Activated naive CD4-positive, alpha-beta T cell treated with Interleukin-2 at 50 U/mL for 16 hours (primary cell): Measurements from ENCODE around the gene CTNNA2.

ENCODE experiments used
- DNase-seq: peaks from one replicate; pipeline ENCODE4 v3.0.0-alpha.2; 2020

CTNNA2 gene

DNA sequence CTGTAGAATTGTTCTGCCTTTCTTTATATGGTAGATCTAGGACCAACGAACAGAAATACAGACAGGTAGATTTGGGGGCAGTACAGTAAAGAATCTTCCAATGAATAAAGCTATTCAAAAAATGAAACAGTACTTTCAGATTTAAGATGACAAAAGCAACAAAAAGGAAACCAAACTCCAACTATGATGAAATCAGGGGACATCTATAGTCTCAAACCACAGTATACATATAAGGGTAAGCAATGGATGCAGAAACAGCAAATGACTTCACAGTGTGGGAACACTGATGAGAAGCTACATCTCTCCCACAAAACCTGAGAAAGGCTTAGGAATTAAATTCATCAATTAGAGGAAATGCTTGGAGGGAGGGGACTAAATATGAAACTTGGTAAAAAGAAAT is 202.5 kb downstream of the CTNNA2 start:
- no peak for DNase-seq

DNA sequence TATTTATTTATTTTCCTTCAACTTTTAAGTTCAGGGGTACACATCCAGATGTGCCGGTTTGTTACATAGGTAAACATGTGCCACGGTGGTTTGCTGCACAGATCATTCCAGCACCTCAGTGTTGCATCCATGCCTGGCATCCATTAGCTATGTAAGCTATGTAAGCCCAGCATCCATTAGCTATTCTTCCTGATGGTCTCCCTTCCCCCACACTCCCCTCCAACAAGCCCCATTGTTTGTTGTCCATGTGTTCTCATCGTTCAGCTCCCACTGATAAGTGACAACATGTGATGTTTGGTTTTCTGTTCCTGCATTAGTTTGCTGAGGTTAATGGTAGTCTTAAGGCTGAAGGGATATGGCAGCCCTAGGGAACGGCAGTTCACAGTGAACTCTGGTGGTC is 203.4 kb downstream of the CTNNA2 start:
- no peak for DNase-seq

DNA sequence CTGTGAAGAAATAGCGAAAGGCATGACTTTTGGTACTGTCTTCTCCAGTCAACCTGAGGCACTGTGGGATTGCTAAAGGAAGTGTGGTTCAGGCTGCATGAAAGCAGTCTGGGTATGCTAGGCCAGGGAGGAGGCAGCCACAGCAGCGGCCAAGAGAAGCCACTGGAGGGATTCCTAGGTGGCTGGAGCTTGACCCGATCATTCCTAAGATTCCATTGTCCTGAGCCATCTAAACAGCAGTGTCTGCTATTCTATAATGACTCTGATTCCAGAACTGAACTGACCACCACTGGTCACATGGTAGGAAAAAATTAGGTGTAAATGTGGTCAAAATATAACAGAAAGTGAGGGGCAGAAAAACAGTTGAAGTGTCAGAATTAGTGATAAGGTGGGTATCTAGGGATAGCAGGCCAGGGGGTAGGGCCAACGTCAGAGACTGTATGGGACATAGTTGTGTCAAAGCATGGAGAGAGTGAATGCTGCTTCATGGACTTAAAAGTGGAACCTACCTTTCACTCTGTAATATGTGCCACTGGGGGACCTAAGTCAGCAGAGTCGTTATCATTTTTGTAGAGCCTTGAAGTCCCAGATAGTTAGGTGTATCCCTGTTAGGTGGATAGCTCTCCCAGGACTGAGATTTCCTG is 204.6 kb downstream of the CTNNA2 start:
- no peak for DNase-seq

DNA sequence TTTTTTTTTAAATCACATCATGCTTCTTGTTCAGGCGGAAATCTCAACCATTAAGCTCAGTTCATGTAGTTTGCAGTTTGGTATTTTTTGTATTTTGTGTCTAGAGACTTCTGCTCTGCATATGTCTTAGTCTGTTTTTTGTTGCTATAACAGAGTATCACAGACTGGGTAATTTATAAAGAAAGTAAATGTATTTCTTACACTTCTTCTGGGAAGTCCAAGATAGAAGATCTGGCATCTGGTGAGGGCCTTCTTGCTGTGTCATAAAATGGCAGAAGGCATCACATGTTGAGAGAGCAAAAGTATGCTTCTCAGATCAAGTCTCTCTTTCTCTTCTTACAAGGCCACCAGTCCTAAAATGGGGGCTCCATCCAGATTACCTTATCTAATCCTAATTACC is 208.2 kb downstream of the CTNNA2 start:
- DNase-seq, result no peak

DNA sequence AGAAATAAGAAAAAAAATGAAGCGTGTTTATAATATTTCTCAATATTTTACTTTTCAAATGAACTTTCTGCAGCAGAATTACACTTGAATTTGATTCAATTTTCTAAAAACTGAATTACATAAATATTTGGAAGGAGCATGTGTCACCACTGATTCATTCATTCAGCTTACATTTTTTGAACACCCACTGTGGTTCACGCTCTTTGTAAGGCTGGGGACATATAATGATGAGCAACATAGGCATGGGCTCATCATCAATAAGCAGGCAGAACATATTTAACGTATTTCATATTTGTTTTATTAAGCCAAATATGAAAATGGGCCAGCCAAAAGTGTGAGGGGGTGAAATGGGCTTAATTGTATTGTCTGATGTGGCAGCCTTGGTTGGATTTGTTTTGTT is 209.1 kb downstream of the CTNNA2 start:
- no peak for DNase-seq

DNA sequence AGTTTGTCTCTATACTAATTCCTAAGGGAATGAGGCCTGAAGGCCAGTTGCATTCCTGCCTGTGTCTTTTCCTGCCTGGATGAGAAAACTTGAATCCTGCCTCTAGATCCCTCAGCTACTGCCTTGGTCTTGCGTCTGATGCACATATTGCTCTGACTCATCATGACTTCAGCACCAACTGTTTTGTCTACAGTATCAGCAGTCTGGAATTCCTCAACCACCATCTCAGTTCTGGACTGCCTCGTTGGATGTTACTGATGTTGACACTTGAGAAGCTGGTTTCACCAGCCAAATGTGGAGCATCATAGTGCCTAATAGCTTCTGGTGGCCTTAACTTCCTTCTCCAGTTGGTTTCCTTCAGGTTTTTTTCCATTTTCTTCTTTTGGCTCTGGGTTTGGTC is 211.0 kb downstream of the CTNNA2 start:
- no peak for DNase-seq

DNA sequence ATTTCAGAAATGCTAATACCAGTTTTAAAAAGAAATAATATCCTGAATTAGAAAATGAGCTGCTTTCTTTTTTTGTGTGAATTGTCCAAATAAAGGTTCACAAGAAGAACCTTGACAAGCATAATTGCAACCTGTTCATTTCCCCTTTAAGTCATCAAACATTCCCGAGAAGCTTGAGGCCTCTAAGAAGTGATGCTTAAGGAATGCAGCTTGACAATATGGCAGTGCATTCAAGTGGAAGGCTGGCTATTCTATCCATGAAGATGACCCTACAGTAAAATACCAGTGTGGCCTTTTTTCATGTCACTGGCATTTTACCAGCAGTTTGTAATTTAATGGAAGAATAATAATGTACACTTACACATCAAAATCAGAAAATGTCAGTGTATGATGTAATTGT is 216.7 kb downstream of the CTNNA2 start:
- no peak for DNase-seq

DNA sequence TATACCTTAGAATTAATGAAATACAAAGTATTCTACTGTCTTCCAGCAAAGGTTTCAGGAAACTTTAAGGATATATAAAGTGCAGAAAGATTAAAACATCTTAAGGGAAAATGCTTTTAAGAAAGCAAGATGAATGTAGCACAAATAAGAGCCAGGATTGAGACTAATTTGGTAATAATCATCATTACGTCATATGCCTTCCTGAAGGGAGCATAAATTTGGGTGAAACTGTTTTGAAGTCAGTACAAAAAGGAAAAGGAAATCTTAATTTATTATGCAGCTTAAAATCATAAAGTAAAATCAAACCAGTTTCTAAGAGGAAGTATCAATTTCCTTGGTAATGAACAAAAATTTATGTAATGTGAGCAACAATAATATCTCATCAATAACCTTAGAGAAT is 221.7 kb downstream of the CTNNA2 start:
- no peak for DNase-seq

DNA sequence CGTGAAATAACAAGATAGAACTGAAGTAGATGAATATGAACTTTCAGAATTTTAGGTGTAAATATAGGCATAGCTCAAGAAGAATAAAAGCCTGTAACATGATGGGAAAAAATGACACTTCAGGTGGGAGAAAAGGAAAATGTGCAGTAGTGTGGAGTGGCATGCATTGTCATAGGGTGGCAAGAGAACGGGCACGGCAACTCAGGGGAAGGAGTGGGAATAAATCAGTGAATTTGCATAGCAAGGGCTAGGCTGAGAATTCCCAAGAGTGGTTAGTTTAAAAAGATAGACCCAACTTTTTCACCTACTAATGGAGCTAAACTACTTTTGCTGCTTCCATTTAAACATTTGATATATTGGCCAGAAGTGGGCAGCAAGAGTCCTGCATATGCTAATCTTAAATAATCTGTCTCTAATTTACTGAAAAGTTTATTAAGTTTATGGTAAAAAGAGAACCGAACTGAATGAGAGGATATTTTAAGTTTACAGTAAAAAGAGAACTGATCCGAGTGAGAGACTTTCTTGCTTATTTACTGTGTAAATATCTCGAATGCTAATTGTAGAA is 228.1 kb downstream of the CTNNA2 start:
- DNase-seq, result no peak

DNA sequence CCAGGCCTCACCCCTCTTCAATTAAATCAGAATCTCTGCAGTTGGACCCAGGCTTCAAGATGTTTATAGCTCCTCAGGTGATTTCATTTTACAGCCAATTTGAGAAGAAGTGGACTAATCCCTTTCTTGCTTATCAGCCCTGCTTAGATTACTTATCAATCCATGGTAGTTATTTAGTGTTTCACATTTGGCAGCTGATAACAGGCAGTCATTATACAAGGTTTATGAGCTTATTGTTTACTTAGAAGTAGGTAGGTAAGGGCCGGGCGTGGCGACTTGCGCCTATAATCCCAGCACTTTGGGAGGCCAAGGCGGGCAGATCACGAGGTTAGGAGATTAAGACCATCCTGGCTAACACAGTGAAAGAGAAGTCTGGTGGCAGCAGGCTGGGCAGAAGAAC is 237.5 kb downstream of the CTNNA2 start:
- DNase-seq, result no peak

DNA sequence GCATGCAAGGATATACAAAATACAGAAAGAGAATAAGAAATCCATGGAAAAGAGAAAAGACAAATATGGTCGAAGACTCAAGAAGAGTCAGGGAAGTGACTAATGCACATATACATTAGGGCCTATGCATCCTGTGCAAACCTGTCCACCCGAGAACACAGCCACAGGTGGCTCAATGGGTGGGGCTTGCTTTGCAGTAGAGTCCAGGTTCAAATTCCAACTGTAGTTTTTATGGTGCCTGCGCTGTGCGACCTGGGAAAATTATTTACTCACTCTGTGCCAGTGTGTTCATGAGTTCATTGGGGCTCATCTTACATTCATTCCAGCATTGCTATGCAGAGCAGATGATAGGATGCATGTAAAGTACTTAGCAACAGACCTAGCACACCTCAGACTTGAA is 244.7 kb downstream of the CTNNA2 start:
- no peak for DNase-seq

DNA sequence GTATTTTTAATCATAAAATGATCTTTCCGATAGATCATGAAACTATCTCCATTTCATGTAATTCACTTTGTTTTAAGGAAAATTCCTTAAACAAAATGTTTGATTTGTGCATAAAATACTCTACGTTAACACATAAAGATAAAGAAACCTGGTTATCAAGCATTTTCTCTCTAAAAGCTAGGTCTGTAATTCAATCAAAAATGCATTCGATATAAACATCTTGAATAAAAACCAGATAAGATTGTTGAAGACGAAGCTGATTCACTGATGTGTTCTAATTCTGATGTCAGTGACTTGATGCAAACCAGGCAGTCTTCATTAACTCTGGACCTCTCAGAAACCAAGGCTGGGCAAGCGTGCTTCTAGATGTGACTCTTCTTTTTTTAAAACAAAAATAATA is 245.2 kb downstream of the CTNNA2 start:
- DNase-seq, result no peak

DNA sequence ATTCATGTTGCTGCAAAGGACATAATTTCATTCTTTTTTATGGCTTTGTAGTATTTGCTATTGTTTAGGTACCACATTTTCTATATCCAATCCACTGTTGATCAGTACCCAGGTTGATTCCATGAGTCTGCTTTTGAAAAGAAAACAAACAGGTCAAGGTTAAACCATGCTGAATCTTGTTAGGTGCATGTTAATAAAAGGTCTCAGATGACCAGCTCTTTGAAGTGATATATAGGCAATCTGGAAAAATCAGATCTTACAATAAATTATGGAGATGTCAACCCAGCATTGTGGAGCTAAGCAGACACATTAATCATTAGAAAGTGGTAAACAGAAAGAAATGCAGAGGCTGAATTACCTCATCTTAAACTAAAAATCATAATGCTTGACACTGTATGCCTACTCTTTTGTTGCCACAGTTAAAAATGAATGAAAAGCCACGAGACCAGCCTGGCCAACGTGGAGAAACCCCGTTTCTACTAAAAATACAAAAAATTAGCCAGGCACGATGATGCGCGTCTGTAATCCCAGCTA is 246.0 kb downstream of the CTNNA2 start:
- no peak for DNase-seq

DNA sequence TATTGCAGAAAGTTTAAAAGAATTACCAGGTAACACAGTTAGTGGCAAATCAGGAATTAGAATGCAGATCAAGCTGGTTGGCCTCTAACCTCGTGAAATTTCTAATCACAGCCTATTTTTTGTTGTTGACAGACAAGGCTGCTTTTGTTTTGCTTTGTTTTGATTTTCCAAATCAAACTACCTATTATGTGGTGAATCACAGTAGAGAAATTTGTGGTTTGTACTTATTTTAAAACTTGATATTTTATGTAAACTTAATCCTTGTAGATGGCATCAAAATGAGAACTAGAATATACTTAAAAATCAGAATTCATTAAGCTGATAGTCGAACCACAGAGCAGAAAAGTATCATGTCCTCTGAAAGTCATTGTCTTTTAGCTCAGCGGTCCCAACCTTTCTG is 258.1 kb downstream of the CTNNA2 start:
- DNase-seq, result no peak

DNA sequence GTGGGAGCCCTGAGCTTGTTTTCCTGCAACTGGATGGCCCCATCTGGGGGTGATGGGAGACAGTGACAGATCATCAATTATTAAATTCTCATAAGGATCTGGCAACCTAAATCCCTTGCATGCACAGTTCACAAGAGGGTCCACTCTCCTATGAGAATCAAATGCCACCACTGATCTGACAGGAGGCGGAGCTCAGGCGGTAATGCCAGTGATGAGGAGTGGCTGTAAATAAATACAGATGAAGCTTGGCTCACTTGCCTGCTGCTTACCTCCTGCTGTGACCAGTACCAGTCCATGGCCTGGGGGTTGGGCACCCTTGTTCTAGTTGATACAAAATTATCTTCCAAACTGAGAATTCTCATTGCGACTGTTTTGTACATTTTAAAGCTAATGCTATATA is 258.6 kb downstream of the CTNNA2 start:
- DNase-seq, result no peak

DNA sequence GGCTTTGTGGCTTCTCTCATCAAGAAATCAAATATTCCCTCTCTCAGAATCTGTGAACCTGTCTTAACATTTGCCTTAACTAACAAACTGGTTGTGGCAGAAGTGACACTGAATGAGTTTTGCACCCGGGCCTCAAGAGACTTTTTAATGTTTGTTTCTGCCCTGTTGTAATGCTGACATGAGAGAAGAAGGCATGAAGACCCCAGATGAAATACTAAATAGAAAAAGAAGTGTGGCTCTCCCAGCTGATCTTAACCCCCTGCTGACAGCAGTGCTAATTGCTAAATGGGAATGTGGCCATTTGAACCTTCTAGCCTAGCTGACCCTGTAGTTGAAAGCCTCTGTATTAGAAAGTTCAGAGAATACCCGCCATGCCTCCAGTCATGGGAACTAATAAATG is 261.2 kb downstream of the CTNNA2 start:
- no peak for DNase-seq

DNA sequence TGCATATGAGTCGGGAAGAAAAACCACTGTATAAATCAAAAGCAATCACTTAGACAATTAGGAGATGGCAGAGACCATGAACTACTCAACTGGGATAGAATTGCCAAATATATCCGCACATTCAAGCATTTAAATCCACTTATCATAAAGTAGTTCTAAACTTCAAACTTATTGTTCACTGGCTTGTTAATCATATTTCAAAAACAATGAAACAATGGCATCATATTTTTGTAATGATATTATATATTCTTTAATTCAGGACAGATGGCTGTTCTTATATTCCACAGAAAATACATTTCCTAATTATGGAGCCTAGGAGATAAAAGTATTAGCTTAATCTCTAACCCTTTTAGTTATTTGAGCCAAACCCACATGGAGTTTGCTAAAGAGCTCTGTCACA is 263.6 kb downstream of the CTNNA2 start:
- DNase-seq, result no peak

DNA sequence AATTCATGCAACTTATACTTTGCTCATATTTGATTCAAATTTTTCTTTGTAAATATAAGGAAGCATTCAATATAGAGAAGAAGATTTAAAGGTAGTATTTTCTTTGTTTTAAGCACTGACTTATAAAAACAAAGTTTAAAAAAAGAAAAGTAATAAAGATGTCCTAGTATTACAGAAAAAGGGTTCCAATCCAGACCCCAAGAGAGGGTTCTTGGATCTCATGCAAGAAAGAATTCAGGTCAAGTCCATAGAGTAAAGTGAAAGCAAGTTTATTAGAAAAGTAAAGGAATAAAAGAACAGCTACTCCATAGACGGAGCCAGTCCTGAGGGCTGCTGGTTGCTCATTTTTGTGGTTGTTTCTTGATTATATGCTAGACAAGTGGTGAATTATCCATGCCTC is 267.9 kb downstream of the CTNNA2 start:
- DNase-seq, result no peak

DNA sequence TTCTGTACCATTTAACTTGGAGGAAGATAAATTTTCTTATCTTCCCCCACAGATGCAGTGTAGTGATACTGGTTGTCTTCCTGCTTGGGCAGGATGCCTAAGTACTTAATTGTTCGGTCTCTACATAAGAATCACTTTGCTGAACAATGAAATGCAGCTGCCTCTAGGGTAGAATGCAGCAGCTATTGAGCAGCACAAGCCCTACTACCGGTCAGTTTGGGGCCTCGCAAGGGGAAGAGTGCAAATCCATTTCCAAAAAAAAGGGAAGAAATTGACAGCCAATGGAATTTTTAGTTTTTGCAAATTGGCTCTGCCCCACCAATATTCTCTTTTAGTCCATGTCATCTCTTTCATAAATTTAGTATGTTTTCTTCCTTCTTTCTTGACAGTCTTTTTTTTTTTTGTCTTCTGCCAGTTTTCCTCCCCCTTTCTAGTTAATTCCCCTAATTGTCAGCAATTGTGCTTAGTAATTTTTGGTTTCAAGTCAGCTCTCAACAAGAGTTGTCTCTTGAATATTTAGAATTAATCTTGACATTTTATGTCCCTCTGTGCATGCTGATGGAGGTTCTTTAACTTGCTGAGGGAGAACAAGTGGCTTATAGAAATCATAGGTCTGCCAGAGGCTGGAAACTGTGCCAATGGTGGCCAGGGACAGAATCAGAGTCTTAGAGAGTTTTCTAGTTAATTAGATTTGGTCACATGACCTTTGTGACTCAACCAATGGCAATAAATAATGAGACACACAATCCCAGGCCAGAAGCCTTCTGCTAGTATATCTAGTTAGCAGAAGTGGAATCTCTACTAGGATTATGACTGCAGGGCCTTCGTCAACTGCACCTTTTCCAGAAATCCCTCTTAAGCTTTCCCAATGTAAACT is 270.0 kb downstream of the CTNNA2 start:
- no peak for DNase-seq

DNA sequence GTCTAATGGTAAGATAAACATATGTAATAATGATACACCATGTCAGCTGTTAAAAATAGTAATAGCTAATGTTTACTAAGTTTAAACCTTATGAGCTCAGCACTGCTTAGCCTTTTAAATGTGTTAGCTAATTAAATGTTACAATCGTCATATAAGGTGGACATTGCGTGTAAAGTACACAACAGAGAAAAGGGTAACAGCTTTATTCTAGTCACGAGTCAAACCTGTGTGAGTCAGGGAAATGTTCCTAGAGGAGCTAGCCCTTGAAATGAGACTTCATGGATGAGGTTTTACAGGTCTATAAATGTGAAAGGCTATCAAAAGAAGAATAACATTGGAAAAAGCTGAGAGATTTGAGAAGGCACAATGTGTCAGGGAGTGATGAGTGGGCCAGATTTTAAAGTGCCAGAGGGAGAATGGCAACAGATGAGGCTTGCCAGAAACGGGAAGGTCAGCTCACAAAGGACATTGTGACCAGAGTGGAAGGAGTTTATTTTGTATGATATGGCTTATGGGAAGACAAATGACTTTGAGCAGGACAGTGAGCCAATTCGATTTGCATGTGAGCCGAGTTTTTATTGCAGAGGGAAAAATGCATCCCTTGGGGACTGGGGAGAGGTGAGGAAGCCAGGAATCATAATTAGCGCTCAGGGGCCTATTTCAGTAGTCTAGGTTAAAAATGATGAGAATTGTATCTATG is 276.3 kb downstream of the CTNNA2 start:
- DNase-seq, result no peak

DNA sequence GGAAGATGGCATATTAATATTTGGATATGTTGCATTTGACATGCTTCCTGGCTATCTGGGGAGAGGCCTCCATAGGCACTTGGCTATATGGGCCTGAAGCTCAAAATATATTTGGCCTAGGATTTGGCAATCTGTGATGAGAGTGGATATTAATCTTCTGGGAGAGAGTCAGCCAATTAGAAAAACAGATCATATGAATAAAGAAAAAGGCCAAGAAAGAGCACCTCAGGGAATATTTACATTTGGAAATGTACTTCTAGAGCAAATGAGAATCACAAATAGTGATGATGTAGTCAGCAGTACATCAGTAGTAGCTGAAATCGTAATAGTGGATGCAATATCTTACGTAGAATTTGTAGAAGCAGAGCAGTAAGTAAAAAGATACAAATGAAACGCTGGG is 277.0 kb downstream of the CTNNA2 start:
- DNase-seq, result no peak

DNA sequence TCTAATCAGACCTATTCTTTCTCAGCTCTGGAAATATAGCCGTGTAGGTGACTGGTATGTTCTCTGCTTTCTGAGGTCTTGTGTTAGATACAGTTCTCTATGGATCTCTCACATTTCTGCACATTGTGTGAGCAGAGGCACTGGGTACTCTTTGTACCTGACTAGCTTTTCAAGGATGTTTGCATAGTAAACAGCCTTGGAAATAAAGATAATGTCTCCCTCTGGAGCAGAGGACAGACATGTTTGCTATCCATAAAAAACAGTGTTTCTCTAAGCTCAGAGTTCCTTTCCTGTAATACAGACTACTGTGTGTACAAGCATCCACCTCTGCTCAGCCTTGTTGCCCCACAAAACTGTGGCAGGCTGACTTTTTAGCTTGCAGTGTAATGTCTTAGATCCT is 279.2 kb downstream of the CTNNA2 start:
- no peak for DNase-seq

DNA sequence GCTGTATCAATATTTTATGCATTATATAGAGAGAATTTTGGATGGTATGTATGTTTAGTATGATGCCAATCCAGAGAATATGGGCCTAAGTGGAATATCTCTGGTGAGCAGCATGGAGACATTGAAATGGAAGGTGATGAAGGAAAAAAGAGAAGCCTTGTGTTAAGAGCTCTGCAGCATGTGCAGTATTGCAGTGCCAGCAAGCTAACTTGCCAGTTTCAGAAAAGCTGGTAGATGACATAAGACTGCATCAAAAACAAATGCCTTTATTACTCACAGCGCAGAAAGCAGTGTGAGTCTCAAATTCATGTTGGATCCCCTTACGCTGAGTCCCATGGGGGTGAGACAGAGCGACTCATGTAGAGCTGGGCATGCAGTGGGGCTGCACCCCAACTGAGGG is 280.2 kb downstream of the CTNNA2 start:
- DNase-seq, result no peak

DNA sequence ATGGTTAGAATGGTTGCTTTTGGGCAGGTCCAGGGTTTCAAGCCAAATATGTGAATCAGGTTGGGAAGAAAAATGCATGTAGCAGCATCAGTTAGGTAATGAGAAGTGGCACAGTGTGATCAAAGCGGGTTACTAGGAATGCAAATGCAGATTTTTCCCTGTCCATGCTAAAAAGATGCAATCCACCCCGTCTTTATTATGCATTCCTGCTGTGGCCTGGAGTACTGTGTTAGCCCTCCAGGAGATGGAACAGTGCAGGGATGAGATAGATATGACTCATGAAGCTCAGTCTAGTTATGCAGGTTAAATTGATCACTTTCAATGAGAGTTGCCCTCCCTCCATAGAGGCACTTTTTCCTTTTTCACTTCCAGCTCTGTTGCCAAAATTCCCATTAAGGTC is 283.8 kb downstream of the CTNNA2 start:
- DNase-seq, result no peak
